Stimulated activated CD4-positive, alpha-beta T cell treated with anti-CD3 and anti-CD28 coated beads, Interleukin-1b, Interleukin-23, amount 100 ng/mL, for 48 hours (primary cell): ENCODE results near the gene SPATA21.
"Not testable (repeated sequence)": the region's sequence is repeated elsewhere in the genome, so short reads cannot be mapped to it uniquely, and the experiment has no call there.

ENCODE experiments used
- DNase-seq: peaks from one replicate; pipeline ENCODE4 v3.0.0-alpha.2; 2020

SPATA21 gene

DNA sequence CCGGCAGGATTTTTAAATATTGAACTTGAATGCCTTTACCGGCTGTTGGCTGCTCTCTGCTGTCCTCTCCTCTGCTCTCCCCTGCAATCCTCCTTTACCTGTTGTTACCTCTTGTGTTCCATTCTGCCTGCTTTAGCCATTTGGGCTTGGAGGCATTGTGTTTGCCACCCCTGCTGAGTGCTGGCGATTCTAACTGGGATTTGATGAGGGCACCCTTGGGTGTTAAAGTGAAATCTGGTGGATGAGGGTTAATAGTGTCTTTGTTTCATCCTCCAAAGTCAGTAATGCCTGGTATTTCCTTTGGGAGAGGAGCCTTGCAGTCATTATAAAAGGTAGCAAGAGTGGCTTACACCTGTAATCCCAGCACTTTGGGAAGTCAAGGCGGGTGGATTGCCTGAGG, 60.3 kb downstream of the SPATA21 start:
- DNase-seq: no peak

DNA sequence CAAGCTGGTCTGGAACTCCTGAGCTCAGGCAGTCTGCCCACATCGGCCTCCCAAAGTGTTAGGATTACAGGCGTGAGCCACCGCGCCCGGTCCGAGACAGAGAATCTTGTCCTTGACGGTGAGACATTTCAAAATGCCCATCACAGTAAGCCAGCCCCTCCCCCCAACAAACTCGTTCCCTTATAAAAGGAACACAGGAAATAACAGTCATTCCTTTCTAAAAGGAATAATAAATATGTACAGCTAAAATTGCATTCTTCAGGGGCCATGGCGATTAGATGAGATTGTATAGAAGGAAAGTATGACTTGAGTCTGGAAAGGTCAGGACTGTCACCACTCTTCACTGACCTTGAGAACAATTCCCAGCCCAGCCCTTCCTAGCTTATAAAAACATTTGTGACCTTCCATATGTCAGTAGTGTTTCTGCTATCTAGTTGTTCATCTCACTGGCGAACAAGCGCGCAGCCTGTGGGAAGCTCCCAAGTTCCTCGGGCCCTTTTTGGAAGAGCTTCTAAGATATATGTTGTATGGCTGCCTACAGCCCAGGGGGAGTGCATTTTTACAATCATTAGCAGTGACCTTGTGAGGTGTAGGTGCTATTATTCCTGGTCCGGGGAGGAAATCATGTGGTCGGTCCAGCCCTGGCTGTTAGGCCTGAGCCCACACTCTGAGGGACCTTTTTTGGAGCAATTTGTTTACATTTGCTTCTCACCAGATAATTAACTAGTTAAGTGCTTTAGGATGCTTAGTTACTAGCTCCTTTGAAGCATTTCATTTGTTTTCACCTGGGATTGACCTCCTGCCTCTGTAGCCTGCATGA, 61.5 kb downstream of the SPATA21 start:
- no peak for DNase-seq

DNA sequence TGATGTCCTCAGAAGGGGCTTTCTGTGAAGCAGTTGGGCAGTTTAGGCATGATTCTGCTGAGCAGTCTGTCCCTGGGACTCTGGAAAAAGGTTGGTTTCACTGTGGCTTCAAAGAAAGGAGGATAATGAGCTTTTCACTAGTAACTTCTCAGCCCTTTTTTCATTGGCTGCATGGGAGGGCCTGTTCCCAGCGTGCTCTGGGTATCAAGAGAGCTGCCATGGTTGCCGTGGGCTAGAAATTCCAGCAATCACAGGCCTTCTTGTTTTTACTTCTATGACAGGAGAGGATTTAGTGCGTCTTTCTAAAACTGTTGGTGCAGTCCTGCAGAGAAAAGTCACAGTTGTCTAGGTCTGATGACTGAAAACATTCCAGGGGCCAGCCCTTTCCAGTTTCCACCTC, 63.0 kb downstream of the SPATA21 start:
- DNase-seq: no peak

DNA sequence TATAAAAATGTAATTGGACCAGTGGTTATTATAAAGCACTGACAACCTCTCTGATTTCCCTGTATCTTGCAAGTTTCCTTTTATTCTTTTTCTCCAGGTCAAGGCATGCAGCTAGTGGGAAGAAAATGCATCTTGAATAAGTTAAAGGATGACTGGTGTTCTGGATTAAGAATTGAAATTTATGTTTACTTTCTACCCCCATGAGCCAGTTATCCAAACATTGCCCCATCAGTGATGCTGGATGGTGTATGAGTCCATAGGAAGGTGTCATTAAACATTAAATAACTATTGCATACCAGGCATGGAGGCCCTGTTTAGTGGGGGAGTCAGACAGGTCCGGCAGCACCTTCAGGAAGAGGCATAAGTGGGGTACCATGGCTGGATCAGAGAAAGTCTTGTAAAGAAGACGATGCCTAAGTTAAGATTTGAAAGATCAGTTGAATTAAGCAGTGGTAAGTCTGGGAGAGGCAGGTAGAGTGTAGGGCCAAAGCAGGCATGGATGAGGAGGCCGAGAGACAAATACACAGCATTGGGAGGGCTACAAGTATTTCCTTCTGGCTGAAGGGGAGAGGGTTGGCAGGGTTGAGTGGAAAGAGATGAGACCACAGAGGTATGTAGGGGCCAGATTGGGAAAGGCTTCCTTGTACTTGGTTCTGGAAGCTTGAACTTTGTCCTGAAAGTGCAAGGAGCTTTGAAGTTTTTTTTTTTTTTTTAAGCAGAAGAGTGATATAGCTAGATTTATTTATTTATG, 64.5 kb downstream of the SPATA21 start:
- DNase-seq: no peak

DNA sequence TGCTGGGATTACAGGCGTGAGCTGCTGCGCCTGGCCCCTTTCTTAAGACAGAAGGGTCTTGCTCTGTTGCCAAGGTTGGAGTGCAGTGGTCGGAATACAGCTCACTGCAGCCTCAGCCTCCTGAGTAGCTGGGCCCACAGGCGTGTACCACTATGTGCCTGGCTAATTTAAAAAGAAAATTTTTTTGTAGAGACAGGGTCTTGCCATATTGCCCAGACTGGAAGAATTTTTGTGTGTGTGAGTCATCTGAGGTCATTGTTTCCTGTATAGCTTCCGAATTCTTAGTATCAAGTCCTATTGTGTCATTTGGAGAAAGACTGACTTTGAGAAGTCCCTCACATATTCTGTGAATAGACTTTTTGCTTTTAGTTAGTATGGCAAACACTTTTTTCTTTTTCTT, 65.5 kb downstream of the SPATA21 start:
- no peak for DNase-seq

DNA sequence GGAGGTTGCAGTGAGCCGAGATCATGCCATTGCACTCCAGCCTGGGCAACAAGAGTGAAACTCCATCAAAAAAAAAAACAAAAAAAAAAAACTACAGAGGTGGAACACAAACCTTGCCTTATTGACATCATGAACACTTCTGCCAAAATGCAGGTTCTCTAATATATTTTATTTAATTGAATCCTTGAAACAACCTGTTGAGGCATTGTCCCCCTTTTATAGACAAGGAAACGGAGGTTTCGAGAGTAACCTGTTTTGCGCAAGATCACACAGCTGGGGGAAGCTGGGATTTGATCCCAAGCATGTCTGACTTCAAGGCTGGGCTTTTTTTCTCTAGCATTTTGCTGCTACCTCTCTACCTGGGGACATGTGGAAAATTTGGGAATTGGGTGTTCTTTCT, 67.4 kb downstream of the SPATA21 start:
- no peak for DNase-seq

DNA sequence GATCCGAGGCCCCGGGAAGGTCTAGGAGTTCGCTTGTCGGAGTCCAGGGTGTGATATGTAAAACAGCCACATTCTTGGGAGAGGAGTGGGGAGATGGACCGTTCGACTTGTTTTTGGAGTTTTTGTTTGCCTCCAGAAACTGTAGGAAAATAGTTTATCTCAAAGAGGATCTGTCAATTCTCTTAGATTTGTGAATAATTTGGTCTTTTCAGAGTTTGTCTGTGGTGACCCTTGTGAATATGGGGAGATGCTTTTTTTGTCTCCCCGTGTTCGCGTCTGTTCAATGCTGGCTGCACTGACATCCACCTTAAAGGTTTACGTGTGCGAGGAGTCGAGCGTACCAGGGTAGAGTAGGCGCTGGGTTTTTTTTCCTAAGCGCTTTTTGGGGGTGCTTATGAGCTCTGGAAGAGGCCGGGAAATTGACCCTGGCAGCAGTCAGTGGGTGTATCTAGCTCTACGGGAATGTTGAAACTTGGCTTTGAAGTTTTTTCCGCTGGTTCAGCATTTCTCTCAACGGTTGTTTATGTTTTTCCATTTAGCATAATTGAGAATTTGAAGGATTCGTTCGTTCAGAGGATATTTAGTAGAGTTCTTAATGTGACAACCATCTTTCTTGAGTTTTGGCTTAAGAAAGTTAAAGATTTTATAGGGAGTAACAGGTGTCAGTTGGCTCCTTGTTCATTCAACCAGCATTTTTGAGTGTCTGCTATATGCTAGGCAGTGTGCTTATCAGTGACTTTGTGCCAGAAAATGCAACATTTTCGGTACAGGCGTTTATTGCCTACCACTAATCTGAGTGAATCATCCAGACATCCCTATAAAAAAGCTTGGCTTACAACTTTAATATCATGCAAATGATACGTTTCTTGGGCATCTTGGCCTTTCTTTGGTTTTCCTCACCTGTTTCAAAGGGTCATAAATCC, 69.0 kb downstream of the SPATA21 start:
- no peak for DNase-seq

DNA sequence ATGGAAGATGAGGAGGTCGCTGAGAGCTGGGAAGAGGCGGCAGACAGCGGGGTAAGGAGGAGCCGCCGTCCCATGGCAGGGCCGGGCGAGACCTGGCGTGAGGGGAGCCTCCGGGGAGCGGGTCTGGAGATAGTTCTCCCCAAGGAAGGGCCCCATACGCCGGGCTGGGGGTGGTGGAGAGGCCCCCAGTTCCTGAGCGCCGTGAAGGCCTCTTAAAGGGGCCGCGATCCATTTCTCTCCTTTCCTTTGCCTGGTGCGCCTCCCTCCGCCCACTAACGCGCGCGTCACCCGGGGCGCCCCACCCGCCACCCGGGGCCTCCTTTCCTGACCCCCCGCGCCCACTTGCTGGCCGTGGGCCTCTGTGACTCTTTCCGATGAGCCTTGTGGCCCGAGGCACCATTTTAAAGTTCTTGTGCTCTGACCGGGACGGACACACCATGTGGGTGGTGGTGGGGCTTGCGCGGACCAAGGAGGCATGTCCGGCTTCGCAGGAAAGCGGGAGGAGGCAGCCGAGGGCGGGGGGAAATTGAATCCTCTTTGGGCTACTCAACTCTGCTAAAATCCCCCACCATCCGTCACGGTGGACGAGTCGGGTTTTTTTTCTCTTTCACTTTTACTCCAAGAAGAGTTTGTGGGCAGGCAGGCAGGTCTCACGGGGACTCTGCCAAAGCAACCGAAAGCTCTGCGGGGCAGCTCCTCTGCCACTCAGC, 69.8 kb downstream of the SPATA21 start:
- DNase-seq: peak; percentile 86

DNA sequence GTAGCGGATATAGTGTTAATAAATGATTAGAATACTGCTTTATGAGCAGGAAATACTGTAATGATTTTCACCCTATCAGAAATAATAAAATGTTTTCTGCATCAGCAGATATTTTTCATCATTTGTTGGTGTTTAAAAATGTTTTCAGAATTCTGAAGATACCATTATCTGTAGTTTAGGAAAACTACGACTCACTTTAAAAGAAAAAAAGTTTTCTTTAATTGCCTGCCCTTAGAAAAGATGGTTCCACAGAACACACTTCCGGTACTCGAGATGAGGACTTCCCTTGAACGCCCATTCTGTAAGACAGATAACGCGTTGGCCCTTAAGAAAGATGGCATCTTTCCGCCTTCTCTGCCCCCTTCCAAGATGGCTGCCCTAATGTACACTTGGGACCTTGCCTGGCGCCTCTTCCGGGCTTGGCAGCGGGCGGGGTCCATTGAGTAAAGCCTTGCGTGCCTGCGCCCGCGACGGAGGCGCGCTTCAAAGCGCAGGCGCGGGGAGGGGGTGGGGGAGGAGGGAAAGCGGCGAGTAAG, 70.4 kb downstream of the SPATA21 start, which contains the start of gene SZRD1:
TSS of gene SZRD1 (plus strand) at position 521 of the 536 bp plus-strand sequence. CDS start 16 bp downstream, outside the sequence.
- DNase-seq: peak; percentile 96

DNA sequence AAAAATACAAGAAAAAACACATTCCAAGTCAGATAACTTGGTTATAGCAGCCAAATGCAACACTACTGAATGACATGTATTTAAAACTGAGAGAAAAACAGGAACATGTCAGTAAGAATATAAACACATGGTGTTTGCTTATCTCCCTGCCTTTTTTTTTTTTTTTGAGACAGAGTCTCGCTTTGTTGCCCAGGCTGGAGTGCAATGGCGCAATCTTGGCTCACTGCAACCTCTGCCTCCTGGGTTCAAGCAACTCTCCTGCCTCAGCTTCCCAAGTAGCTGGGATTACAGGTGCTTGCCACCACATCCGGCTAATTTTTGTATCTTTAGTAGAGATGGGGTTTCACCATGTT, 72.1 kb downstream of the SPATA21 start:
- not testable (repeated sequence) for DNase-seq

DNA sequence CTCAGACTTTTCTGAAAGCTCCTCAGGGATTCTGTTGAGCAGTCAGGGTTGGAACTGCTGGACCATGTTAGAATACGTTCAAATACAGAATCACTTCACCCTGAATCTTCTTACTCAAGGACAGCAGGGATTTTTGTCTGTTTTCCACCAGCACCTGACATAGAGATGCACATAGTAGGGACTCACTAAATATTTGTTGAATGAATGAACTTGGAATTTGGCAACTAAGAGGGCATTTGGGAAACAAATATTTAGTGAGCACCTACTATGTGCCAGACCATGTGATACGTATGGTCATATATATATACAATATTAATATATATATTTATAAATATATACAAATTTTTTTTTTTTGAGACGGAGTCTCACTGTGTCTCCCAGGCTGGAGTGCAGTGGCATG, 80.4 kb downstream of the SPATA21 start:
- DNase-seq: no peak

DNA sequence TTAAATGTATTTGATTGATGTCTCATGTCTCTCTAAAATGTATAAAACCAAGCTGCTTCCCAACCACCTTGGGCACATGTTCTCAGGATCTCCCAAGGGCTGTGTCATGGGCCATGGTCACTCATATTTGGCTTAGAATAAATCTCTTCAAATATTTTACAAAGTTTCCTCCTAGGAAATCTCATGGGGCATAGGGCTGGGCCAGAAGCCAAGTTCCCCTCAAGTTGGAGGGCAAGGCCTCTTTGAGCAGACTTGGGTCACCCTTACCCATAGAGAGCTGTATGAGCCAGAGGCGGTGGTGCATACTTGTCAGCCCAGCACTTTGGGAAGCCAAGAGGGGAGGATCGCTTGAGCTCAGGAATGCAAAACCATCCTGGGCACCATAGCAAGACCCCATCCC, 82.6 kb downstream of the SPATA21 start:
- DNase-seq: no peak

DNA sequence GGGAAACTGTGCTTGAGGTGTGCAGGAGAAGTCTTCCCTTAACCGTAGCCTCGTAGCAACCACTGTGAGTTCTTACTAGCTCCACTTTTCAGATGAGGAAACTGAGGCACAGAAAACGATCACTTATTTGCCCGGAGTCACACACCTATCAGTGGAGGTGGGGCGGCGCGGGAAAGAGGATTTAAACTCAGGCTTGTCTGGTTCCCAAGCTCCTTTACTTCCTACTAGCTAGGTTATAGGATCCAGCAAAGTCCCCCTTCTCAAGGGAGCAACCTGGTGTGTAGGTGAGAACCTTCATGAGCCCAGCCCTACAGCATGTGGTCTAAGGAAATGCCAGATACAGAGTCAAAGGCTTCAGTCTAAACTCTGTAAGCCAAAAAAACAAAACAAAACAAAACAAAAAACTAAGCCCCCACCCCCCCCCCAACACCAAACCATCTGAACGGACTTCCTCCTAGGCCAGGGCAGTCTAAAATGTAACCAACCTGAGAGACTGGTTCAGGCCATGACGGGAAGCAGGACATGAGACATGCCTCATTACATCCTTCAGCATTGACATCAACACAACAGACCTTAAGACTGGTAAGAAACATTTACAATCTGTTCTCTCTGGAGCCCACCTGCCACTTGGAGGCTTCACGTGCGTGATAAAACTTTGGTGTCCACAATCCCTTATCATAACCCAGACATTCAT, 84.2 kb downstream of the SPATA21 start:
- DNase-seq: no peak

DNA sequence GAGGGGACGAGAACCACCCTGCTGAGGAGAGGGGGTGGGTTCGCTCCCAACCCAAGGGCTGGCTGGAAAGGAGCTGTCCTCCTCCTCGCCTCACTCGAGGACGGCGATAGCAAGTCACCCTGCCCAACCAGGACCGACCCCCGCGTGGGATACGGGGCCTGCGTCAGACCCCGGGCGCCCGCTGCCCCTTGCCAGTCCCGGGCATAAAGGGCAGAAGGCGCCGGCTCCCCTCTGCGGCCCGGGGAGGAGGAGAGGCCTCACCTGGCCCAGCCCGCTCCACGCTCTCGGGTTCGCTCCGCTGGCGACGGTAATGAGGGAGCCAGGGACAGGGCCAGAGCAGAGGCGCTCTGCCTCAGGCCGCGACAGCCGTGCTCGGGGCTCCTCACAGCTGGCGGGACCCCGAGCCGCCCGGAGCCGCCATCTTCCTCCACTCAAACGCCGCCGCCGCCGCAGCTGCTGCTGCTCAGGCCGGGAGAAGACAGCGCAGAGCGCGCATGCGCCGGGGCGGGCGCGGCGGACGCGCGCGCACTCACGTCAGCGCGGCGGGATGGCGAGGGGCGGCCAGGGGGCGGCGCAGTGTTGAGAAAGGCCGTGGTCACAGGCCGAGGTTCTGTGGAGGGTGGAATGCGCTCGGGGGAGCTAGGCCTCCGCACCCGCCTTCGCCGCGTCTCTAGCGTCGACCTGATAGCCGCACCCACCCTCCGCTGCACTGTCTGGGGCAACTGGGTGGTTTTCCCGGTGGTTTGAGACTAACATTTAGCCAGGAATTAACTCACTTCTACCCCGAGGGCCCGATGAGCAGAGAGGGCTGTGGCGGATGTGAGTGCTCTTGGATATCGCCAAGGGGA, 85.0 kb downstream of the SPATA21 start, which contains the start of gene FBXO42:
TSS of gene FBXO42 (minus strand) at position 487 of the 848 bp plus-strand sequence. CDS start 37,062 bp downstream, outside the sequence.
- peak; percentile 91 for DNase-seq

DNA sequence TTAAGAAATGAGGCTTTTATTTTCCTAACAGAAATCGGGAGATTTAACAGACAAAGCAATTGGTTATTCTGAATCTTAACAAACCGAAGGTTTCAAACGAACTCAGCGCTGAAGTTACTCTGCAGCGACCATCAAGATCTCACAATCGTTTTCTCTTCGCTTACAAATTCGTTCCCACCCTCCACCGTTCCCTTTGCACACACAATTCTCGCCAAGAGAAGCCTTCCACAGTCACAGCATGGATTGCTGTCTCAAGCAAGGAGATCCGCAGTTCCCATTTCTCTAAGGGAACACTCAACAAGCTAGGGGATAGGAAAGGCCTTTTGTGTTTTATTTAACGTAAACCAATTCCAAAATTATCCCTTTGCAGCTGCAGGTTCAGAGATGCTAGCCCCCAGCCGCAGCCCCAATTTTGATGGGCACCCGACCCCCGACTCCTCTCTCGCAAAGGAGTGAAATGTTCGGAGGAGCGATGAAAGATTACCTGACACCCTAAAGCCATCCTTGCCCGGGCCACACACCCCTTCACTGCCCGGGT, 85.7 kb downstream of the SPATA21 start:
- no peak for DNase-seq

DNA sequence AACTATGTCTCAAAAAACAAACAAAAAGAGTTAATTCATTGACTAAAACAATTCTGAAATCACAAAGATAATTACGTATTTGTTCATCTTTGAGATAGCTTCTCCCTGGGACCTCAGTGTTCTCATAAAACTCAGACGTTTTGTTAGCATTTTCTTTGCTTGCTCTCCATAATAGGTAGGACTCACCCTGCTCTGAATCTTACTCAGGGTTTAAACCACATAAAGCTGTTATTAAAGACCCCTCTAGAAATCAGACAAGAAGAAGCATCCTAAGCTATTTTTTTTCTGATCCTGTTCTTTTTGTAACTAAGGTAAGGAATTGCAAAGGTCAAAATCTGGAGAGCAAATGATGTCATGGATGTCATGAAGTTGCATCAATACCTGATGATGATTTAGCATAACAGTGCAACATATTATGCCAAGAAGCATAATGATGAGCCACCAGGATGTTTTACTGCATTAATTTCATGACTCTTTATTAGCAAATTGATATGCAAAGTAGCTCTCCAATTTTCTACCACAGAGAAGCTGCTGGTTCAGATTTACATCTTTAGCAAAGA, 87.3 kb downstream of the SPATA21 start:
- no peak for DNase-seq
